SHP77 (cell line): ENCODE results near the gene GNA12.
"Not testable (repeated sequence)": the region's sequence is repeated elsewhere in the genome, so short reads cannot be mapped to it uniquely, and the experiment has no call there.

ENCODE experiments used
- DNase-seq, 2 experiments: peaks; one replicate each; lab custom pipeline; 2025; lab: John Stamatoyannopoulos, UW

Gene GNA12

DNA sequence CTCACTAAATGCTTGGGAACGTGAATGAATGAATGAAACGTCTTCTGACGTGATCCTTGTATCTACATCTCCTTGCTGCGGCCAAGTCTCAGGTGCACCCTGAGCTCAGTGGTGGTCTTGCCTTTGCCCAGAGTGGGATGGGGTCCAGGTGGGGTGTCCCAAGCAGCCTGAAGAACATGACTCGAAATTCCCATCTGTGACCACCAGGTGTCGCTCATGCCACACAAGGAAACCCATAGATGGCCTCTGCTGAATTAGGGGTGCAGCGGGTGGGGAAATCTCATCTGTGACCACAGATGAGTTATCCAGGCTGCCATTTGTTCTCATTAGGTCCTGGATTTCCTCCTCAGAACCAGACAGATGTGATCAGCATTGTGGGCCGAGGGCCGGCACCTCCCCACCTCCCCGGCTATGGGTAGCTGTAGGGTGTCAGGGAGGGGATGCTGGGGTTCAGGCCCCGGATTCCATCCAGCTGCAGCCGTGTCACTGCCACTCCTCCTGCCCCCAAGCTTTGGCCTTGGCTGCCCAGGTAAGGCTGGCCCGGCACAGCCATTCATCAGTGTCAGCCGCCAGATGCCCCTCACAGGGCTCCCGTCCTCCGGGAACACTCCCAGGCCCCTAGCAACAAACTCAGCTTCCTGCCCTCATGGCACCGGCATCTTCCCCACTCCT lies 21.0 kb upstream of the GNA12 start:
- DNase-seq, result peak; percentile 70 to 71

GRCh38 chr7:2864204-2864985 lies 20.3 kb upstream of the GNA12 start:
- DNase-seq, result no peak

- peak; percentile 93 to 95 for DNase-seq
These were observed 19.5 kb upstream of the GNA12 start for GRCh38 chr7:2863461-2864066.

DNA sequence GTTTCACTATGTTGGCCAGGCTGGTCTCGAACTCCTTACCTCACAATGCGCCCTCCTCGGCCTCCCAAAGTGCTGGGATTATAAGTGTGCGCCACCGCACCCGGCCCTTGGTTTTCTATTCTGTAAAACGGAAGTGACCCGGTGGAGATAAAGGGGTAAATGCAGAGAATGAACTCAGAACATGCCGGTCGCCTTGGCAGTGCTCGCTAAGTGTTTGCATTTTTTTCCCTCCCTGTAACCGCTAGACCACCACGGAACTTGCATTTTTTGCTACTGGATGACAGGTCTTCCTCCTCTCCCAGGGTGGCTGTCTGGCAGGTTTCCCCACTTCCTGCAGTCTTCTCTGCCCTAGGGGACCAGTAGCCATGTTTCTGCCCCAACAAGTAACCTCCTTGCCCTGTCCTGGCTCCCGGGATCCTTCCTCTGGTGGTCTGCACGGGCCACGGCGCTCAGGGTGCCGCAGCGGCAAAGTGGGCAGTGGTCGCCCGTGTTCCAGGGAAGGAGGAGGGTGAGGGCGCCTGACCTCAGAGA lies 18.8 kb upstream of the GNA12 start:
- DNase-seq, result peak in 1 of 2 experiments; percentile 35

- DNase-seq, result no peak
These were observed 17.4 kb upstream of the GNA12 start for GRCh38 chr7:2861509-2861908.

- no peak for DNase-seq
These were observed 16.6 kb upstream of the GNA12 start for GRCh38 chr7:2860627-2861133.

DNA sequence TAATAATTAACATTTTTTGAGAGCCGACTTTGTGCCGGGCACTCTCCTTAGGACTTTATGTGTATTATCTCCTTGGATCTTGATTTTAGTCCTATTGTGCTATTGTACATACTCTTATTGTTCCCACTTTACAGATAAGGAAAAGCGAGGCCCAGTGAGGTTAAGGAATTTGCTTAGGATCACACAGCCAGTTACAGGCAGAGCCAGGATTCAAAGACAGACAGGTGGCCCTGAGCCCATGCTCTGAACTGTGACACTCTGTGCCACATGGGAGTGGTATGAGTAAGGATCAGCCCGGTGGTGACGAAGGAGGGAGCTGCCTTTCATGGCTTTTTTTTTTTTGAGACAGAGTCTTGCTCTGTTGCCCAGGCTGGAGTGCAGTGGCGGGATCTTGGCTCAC lies 15.8 kb upstream of the GNA12 start:
- DNase-seq, result no peak

DNA sequence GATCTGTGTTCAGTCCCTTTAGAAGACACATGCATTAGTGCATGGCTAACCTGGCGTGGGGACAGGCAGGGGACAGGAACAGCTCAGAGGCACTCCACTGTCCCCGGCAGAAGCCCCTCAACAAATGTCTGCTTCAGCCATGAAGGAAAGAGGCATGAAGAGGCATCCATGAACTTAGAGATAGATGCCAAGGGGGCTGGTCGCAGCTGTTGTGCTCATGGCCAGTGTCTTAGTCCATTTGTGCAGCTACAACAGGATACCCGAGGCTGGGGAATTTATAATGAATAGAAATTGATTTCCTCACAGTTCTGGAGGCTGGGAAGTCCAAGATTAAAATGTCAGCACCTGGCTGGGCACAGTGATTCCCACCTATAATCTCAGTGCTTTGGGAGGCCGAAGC lies 14.5 kb upstream of the GNA12 start:
- DNase-seq, result no peak

GRCh38 chr7:2856388-2857169 lies 12.5 kb upstream of the GNA12 start:
- DNase-seq, result no peak

- peak in 1 of 2 experiments; percentile 16 for DNase-seq
These were observed 11.3 kb upstream of the GNA12 start for GRCh38 chr7:2855386-2855785.

GRCh38 chr7:2853552-2853951 lies 9.4 kb upstream of the GNA12 start:
- DNase-seq, result not testable (repeated sequence)

GRCh38 chr7:2853147-2853546 lies 9.0 kb upstream of the GNA12 start:
- DNase-seq, result no peak

DNA sequence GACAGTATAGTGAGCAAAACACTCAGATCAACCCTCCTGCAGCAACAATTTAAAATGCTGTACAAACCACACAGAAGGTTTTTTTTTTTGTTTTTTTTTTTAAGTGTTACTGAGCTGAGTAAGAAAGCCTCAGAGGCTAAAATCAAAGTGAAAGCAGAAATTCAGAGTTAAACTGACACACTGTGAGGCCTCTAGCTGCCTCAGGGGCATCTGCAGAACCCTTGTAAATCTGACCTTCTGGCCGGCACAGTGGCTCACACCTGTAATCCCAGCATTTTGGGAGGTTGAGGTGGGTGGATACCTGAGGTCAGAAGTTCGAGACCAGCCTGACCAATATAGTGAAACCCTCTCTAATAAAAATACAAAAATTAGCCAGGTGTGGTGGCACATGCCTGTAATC lies 7.4 kb upstream of the GNA12 start:
- no peak for DNase-seq

- DNase-seq, result no peak
These were observed 6.0 kb upstream of the GNA12 start for GRCh38 chr7:2849941-2850766.

DNA sequence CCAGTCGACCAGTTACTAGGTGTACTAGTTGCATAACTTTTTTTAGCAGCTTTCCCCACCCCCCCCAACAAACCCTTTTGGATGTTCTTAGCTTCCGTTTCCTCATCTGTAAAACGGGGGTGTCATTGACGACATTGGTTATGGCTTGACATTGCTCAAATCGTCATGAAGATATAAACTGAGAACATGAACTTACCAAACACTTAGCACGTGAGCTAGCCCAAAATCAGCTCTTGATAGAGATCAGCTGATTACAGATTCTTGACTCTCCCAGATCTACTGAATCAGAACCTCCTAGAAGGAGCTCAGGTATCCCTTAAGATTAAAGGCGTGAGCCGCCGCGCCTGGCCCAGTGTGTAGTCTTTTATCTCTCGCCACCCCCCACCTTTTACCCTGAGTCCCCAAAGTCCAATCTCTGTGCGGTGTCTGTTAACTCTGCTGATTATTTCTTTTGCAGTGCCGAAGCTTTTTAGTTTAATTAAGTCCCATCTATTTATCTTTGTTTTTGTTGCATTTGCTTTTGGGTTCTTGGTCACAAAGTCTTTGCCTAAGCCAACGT lies 1.0 kb upstream of the GNA12 start:
- DNase-seq, result no peak

DNA sequence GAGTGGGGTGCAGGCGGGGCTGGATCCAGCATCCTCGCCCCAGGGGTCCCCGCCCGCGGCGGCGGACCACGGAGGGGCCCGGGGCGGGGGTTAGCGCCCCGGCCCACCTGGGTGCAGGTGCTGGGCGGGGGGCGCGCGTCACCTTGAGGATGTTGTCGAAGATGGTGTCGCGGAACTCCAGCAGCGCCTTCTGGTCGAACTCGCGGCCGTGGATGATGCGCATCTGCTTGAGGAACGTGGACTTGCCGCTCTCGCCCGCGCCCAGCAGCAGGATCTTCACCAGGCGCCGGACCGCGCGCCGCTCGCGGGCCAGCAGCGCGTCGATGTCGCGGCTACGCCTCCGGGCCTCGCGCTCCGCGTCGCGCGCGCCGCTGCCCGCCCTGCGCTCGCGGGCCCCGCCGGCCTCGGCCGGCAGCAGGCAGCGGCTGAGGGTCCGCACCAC lies 376 bp downstream of the GNA12 start:
- DNase-seq, result peak in 1 of 2 experiments; percentile 68

GRCh38 chr7:2843191-2843685 lies 870 bp downstream of the GNA12 start:
- DNase-seq, result no peak

GRCh38 chr7:2841907-2842306 lies 2.2 kb downstream of the GNA12 start:
- no peak for DNase-seq

DNA sequence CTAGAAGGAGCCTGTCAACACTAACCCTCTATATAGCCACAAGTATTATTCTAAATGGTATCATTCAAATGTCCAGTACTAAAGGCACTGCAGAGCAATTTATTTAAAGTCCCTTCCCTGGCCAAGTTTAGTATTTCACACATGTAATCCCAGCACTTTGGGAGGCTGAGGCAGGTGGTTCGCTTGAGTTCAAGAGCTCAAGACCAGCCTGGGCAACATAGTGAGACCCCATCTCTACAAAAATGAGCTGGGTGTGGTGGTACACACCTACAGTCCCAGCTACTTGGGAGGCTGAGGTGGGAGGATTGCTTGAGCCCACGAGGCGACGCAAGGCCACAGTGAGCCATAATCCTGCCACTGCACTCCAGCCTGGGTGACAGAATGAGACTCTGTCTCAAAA lies 3.6 kb downstream of the GNA12 start:
- DNase-seq, result no peak

- no peak for DNase-seq
These were observed 5.1 kb downstream of the GNA12 start for GRCh38 chr7:2838873-2839578.
